GM21367 (cell line): ENCODE results near the gene ZNF883.

Source experiments
- ATAC-seq: cut with Tn5 transposase; IDR thresholded peaks from one replicate; pipeline ENCODE4 v1.9.1; 2021; ENCODE audit not compliant: unreplicated experiment

ZNF883 gene

DNA sequence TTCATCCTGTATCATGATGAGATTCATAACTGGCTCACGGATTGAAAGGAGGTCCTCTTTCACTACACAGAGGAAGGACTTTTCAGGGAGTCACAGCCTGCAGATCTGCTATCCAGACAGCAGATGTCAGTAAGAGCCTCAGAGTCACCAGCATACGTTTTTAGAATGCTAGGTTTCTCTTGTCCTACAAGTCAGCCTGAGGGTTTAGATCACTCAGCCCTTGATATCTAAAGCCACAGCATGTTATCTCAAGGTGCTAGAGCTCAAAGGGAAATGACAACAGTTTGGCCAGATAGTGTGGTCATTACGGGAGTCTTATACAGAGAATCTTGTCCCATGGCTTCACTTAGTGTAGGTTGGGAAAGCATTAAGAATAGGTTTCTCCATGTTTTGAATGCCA is 90.4 kb downstream of the ZNF883 start:
- no peak for ATAC-seq

DNA sequence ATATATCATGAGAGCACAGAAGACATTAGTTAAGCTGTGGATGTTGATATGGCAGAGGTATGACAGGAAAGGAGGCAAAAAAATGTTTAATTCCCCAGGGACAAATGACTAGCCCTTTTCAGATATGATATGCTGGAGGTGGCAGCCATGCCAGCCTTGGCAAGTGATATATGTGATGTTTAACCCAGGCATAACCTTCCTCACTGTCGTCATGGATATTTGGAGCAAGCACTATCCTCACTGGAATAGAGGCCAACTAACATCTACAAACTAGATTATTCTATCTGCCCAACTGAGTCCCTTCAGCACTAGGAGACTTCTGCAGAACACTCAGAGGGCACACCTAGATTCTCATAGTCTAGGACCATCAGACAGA is 94.0 kb downstream of the ZNF883 start:
- ATAC-seq = no peak

DNA sequence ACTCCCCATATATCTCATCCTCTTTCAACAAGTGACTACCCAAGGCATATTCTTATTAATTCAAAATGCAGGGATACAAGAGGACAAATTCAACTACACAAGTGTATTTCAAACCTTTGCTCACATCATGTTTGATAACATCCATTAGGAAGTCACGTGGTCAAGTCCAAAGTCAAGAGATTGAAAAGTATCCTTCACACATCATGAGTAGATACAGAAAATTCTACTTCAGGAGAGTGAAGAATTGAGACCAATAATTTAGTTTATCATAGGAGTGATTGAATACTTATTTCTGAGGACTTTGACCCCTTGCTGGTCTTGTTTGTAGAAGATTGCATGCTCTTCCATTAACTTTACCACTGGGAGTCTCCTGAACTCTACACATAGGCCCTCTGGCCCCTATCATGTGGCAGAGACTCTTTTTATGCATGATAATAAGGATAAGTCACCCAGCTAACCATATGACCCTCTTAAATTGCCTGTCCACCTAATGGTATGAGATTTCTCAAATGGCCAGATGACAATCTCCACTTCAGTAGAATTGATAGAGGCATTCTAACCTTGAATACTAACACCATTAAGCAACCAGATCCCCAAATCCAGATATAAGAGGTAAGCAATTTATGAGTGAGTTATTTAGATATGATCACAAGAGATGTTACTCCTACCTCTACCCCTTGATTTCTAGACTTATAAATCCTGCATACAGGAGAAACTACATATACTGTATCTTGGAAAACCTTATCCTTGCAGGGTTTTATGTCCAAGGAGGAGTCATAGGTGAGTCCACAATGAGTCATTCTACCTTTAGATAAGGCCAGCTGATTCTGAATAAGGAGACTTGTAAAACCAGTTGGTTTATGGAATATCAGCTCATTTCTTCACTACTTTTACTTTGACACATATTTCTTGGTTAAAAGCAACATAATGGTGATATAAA is 94.7 kb downstream of the ZNF883 start:
- no peak for ATAC-seq

DNA sequence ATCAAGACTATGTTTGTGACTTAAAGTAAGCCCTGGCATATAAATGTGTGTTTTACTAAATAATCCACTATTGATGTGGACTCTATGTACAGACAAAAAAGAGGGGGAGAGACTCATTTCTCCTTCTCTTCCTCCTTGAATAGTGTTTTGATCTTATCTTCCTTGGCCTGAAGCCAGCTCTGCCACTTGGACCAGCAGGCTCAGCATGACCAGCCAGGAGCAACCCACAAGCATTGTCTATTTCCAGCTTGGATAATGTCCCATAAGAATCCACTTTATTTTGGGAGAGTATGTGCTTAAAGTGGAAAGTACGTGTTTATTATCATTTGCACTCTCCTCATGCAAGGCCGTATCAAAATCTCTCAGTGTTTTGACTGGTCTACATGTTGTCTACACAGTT is 97.5 kb downstream of the ZNF883 start:
- no peak for ATAC-seq

DNA sequence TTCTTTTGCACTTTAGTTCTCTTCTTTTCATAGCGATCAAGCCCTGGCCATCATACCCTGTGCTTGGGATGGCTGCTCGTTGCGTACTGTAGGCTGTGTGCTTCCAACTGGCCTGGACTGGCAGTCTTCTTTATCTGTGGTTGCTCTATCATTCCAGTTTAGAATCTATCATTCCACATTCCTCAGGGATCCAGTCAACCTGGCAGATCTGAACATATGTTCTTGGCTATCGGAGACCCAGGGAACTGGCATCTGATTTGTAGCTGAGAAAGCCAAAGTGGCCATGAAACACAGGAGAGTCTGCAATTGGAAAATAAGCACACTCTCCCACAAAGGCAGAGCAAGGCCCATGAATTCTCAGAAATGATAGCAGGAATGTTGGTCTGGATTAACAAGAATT is 98.7 kb downstream of the ZNF883 start:
- no peak for ATAC-seq

DNA sequence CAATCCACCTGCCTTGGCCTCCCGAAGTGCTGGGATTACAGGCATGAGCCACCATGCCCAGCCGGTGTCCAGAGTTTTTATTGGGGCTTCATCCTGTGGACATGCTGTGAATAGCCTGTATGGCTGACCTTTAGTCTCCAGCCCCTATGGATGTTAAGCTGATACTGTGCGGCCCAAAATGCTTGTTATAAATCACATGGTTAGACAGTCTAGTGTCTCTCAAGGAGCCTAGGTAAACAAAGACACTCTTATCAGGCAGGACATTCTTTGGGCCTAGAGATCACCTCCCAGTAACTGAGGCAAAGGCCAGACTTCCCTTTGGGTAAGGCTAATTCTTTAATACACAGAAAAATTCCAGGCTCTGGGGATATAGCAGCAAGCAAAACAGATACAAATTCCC is 99.4 kb downstream of the ZNF883 start:
- no peak for ATAC-seq

DNA sequence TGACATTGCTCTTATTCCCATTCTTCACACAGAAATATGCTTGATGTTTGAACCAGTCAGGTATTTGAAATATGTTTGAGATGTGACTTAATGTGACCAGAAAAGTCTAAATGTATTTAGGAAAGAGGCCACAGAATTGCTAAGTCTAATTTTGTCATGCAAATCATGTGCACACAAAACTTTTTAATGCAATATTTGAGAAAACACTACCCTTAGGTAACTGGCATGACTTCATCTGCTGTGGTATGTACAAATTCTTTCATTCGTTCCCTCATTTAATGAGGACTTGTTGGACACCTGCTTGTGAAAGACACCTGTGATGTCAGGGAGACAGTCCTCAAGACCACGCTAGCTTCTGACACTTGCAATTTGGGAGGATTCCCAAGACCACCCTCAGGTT is 100.3 kb downstream of the ZNF883 start:
- no peak for ATAC-seq
